Body of pancreas (tissue), 4 donors: ENCODE measurements around the gene PGPEP1.

Experiments
- POLR2A ChIP-seq, 3 donors: fragments of 450-650 bp; IDR thresholded peaks; one replicate each; pipeline ENCODE4 v1.6.1; 2016; ENCODE audit warnings: antibody characterized with exemption in 3 of 3, mild to moderate bottlenecking in 2 of 3
- TF ChIP-seq, protein P1 (sequence below), 7 experiments: fragments of 450-650 bp in 4 of 7; fragments of 200-600 bp in 3 of 7; sonication (generic) in 3 of 7; IDR thresholded peaks; one replicate each; pipeline ENCODE4 v1.5.1; 2016 to 2019; ENCODE audit warnings: antibody characterized with exemption in 7 of 7

DNA sequence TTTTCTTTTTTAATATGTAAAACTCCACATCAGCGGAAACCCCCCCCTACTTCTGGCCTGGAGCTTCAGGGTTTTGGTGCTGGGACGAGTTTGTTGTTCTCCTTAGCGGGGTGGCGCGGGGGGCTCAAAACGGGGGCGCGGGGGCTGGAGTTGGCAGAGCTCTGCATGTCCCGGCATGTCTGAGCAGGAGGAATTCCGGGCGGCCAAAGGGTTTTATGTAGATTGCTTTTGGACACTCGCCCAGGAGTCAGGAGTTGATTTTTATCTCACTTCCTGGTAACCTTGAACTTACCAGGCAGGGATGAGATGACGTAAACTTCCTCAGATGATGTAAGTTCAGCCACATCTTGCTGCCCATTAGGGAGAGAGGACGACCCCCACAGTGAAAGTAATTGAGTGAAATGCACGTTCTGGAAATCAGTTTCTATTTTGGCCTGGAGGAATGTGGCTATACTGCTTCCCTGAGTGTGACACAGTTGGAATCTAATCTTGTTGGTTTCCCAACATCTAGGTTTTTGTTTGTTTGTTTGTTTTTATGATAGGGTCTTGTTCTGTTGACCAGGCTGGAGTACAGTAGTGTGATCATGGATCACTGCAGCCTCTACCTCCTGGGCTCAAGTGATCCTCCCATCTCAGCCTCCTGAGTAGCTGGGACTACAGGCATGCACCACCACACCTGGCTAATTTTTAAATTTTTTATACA is 24.6 kb downstream of the PGPEP1 start:
- TF ChIP-seq, protein P1, sequence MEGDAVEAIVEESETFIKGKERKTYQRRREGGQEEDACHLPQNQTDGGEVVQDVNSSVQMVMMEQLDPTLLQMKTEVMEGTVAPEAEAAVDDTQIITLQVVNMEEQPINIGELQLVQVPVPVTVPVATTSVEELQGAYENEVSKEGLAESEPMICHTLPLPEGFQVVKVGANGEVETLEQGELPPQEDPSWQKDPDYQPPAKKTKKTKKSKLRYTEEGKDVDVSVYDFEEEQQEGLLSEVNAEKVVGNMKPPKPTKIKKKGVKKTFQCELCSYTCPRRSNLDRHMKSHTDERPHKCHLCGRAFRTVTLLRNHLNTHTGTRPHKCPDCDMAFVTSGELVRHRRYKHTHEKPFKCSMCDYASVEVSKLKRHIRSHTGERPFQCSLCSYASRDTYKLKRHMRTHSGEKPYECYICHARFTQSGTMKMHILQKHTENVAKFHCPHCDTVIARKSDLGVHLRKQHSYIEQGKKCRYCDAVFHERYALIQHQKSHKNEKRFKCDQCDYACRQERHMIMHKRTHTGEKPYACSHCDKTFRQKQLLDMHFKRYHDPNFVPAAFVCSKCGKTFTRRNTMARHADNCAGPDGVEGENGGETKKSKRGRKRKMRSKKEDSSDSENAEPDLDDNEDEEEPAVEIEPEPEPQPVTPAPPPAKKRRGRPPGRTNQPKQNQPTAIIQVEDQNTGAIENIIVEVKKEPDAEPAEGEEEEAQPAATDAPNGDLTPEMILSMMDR (IDR thresholded peaks at IDR 0.05): no peak
- TF ChIP-seq POLR2A (IDR thresholded peaks at IDR 0.05): peak in 2 of 3 donors; percentile 54 to 58
